ENCODE measurements around the gene NYNRIN.

Gene NYNRIN

GRCh38 chr14:24415421-24416253 is 16.8 kb downstream of the NYNRIN start:
- DNase-seq (ENCODE audit: low spot score), result no peak

GRCh38 chr14:24416254-24416931 is 17.6 kb downstream of the NYNRIN start:
- DNase-seq (ENCODE audit: low spot score), result no peak

GRCh38 chr14:24416932-24417619 is 18.3 kb downstream of the NYNRIN start:
- no peak for DNase-seq (ENCODE audit: low spot score)

GRCh38 chr14:24417832-24418491 is 19.2 kb downstream of the NYNRIN start:
- no peak for DNase-seq (ENCODE audit: low spot score)

- peak; percentile 64 for DNase-seq (ENCODE audit: low spot score)
These were observed 19.7 kb downstream of the NYNRIN start for GRCh38 chr14:24418492-24418873.

- DNase-seq (ENCODE audit: low spot score), result no peak
These were observed 23.5 kb downstream of the NYNRIN start for GRCh38 chr14:24422261-24422660.

GRCh38 chr14:24422694-24423601 is 24.1 kb downstream of the NYNRIN start:
- DNase-seq (ENCODE audit: low spot score), result no peak

- peak; percentile 85 for DNase-seq (ENCODE audit: low spot score)
These were observed 26.9 kb downstream of the NYNRIN start for GRCh38 chr14:24425704-24426103.

GRCh38 chr14:24426150-24426911 is 27.5 kb downstream of the NYNRIN start:
- DNase-seq (ENCODE audit: low spot score), result no peak

- DNase-seq (ENCODE audit: low spot score), result no peak
These were observed 28.2 kb downstream of the NYNRIN start for GRCh38 chr14:24426912-24427536.

GRCh38 chr14:24427537-24428508 is 29.0 kb downstream of the NYNRIN start:
- no peak for DNase-seq (ENCODE audit: low spot score)

GRCh38 chr14:24428628-24429394 is 30.0 kb downstream of the NYNRIN start:
- no peak for DNase-seq (ENCODE audit: low spot score)

- peak; percentile 85 for DNase-seq (ENCODE audit: low spot score)
These were observed 30.8 kb downstream of the NYNRIN start, which contains the start of the genes CBLN3 and KHNYN for GRCh38 chr14:24429395-24430142. TSS of gene CBLN3 (minus strand) at chr14:24429668. CDS start at chr14:24429054, 614 bp downstream. TSS of gene KHNYN (plus strand) at chr14:24429954. CDS start at chr14:24430731, 777 bp downstream.

GRCh38 chr14:24430143-24430681 is 31.4 kb downstream of the NYNRIN start:
- peak; percentile 77 for DNase-seq (ENCODE audit: low spot score)

GRCh38 chr14:24430682-24431568 is 32.1 kb downstream of the NYNRIN start:
- no peak for DNase-seq (ENCODE audit: low spot score)

Data from kidney capillary endothelial cell (primary cell).